Choroid plexus epithelial cell (primary cell): ENCODE data around the gene ZNF597.

Experiments used
- DNase-seq: peaks from one replicate; pipeline ENCODE4 v3.0.0-alpha.2; 2010; ENCODE audit warnings: low read depth
- H3K4me3 ChIP-seq: 2 replicates; pipeline ENCODE4 v1.5.1; 2011; ENCODE audit warnings: low read depth, mild to moderate bottlenecking, control low read depth, low read length, moderate library complexity
- CTCF ChIP-seq: conservative IDR thresholded peaks from 2 replicates; pipeline ENCODE4 v1.5.1; 2011; ENCODE audit warnings: low read depth, mild to moderate bottlenecking, control low read depth, inconsistent platforms, low read length, moderate library complexity

ZNF597 gene

GRCh38 chr16:3465911-3466584 lies 22.7 kb upstream of the ZNF597 start:
- no peak overlapping the region for H3K4me3 ChIP-seq
- DNase-seq, result no peak
- no peak for TF ChIP-seq CTCF

GRCh38 chr16:3465301-3465700 lies 22.0 kb upstream of the ZNF597 start:
- TF ChIP-seq CTCF, result no peak
- H3K4me3 ChIP-seq, result no peak overlapping the region
- no peak for DNase-seq

GRCh38 chr16:3461151-3461550 lies 17.8 kb upstream of the ZNF597 start:
- DNase-seq, result no peak
- TF ChIP-seq CTCF, result no peak
- H3K4me3 ChIP-seq, result no peak overlapping the region

- H3K4me3 ChIP-seq, result no peak overlapping the region
- DNase-seq, result no peak
- no peak for TF ChIP-seq CTCF
These were observed 17.3 kb upstream of the ZNF597 start for GRCh38 chr16:3460585-3460984.

- DNase-seq, result no peak
- no peak for TF ChIP-seq CTCF
- no peak overlapping the region for H3K4me3 ChIP-seq
These were observed 16.8 kb upstream of the ZNF597 start for GRCh38 chr16:3460121-3460520.

GRCh38 chr16:3459401-3460090 lies 16.2 kb upstream of the ZNF597 start:
- no peak for DNase-seq
- TF ChIP-seq CTCF, result no peak
- peak overlapping the region; percentile 93 for H3K4me3 ChIP-seq
